Measurements from ENCODE around the gene KPNA4. TPM values are rescaled to one million over a fixed set of nuclear protein-coding genes. Genes with fewer than 3 reads are reported as not detected.

Gene KPNA4
- total and polyA plus RNA-seq, 2 donors (not counting 3 experiments of a cell fraction or from before 2014, with no cell fraction given): 12.2 to 70.1 TPM

DNA sequence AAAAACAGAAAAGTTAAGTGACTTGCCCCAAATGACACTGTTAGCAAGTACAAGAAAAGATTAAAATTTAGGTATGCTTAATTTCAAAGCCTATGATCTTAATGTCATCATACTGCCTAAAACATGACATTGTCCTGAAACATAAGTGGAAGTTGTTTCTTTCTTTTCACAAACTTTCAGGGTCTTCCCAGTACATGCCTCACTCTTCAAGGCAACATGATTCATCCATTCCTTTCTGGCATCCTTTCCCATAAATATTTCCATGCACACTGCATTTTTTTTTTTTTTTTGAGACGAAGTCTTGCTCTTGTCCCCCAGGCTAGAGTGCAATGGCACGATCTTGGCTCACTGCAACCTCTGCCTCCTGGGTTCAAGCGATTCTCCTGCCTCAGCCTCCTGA lies 42.5 kb upstream of the KPNA4 start:
- H3K36me3 ChIP-seq (ENCODE audit: control insufficient read depth in 2 of 2, extremely low read depth in 1 of 2, insufficient read depth in 2 of 2, low read length in 2 of 2): no peaks in the 10 kb centered on the region
- FAIRE-seq (no peak), DNase-seq (ENCODE audit: low read depth, low spot score) (no peak)
- TF ChIP-seq, protein P1, sequence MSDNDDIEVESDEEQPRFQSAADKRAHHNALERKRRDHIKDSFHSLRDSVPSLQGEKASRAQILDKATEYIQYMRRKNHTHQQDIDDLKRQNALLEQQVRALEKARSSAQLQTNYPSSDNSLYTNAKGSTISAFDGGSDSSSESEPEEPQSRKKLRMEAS (IDR thresholded peaks at IDR 0.05; ENCODE audit: insufficient read depth, insufficient read length): no peak
- TF ChIP-seq POLR2AphosphoS5 (IDR thresholded peaks at IDR 0.05; ENCODE audit: insufficient read depth, low read depth, low read length) (no peak), JUN (IDR thresholded peaks at IDR 0.05; ENCODE audit: borderline replicate concordance, insufficient read depth, insufficient read length, low read depth) (no peak), MYC (IDR thresholded peaks at IDR 0.05; ENCODE audit: low read depth, low read length) (no peak), GATA2 (IDR thresholded peaks at IDR 0.05; ENCODE audit: insufficient read depth, insufficient read length, low read depth, low read length) (no peak), POLR2A (IDR thresholded peaks at IDR 0.05; ENCODE audit: low read depth, low read length) (no peak), EZH2 (IDR thresholded peaks at IDR 0.05; ENCODE audit: borderline replicate concordance, low read depth, low read length, severe bottlenecking) (no peak), FOS (IDR thresholded peaks at IDR 0.05; ENCODE audit: borderline replicate concordance, insufficient read depth, low read length) (no peak)
- TF ChIP-seq, protein P2, sequence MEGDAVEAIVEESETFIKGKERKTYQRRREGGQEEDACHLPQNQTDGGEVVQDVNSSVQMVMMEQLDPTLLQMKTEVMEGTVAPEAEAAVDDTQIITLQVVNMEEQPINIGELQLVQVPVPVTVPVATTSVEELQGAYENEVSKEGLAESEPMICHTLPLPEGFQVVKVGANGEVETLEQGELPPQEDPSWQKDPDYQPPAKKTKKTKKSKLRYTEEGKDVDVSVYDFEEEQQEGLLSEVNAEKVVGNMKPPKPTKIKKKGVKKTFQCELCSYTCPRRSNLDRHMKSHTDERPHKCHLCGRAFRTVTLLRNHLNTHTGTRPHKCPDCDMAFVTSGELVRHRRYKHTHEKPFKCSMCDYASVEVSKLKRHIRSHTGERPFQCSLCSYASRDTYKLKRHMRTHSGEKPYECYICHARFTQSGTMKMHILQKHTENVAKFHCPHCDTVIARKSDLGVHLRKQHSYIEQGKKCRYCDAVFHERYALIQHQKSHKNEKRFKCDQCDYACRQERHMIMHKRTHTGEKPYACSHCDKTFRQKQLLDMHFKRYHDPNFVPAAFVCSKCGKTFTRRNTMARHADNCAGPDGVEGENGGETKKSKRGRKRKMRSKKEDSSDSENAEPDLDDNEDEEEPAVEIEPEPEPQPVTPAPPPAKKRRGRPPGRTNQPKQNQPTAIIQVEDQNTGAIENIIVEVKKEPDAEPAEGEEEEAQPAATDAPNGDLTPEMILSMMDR (IDR thresholded peaks at IDR 0.05; ENCODE audit: extremely low read depth in 1 of 2, insufficient read depth in 1 of 2, low read depth in 1 of 2, low read length in 2 of 2): no peak
- H3K27ac ChIP-seq (ENCODE audit: insufficient read depth, low read depth, low read length): no peak overlapping the region
- dilution Hi-C loops (cut with MboI; ENCODE audit: extremely low pct_ligation_motif_present, low sequenced_read_pairs): no loop called here
- no peak overlapping the region for H3K9ac ChIP-seq (replicated peaks; ENCODE audit: extremely low read depth, insufficient read depth, low read length)
- intact Hi-C loops (cut with micrococcal nuclease): no loop called here
- no peaks in the 10 kb centered on the region for H4K20me1 ChIP-seq (replicated peaks; ENCODE audit: control insufficient read depth, extremely low read depth, insufficient read depth, low read length)
- no peak overlapping the region for H3K4me3 ChIP-seq (replicated peaks in 1 of 3; ENCODE audit: insufficient read depth in 1 of 3, low read depth in 1 of 3, low read length in 3 of 3)
- peaks cover 2 to 4% of the 10 kb centered on the region in 2 experiments for H3K27me3 ChIP-seq (ENCODE audit: control insufficient read depth in 2 of 2, insufficient read depth in 2 of 2, low read length in 2 of 2)
- H3K79me2 ChIP-seq (ENCODE audit: control insufficient read depth, insufficient read depth, low read length): no peaks in the 10 kb centered on the region
- H3K4me1 ChIP-seq (ENCODE audit: control insufficient read depth, extremely low read depth, insufficient read depth, low read length): no peaks in the 10 kb centered on the region
- H3K9me3 ChIP-seq (replicated peaks; ENCODE audit: control insufficient read depth, insufficient read depth, low read length): no peaks in the 10 kb centered on the region
- no TSS peak for BruUV-seq (replicated peaks)
- ChIA-PET CTCF (no interaction called here), POLR2A (no interaction called here)
- H2AFZ ChIP-seq (ENCODE audit: low read depth, low read length): no peak overlapping the region
- H3K4me2 ChIP-seq (ENCODE audit: insufficient read depth, low read length): no peak overlapping the region
- no peaks in the 10 kb centered on the region for H3K9me1 ChIP-seq (replicated peaks; ENCODE audit: control insufficient read depth, extremely low read depth, insufficient read depth, low read length)
